Stimulated activated CD4-positive, alpha-beta T cell treated with anti-CD3 and anti-CD28 coated beads, Interleukin-1b, Interleukin-23, amount 100 ng/mL, for 1 hour (primary cell): ENCODE results near the gene RNU6-7.

Experiments used
- DNase-seq, 2 donors: peaks; one replicate each; pipeline ENCODE4 v3.0.0-alpha.2; 2020; ENCODE audit warnings: low read depth in 2 of 2

Gene RNU6-7

DNA sequence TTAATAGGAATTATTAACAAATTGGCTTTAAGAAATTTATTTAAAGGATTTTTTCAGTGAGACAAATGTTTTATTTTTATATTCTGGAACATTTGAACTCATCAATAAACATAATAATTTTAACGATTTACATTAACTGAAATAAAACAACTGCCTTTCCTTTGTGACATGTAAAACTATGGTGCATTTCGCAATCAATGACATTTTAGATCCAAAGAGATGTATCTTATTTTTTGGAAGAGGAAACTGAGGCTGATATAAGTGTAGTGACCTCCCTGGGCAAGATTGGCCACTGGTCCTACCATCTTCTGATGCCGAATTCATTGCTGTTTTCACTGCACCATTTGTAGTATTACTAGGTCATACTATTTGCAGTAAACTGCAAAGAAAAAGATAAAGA is 3.7 kb downstream of the RNU6-7 start:
- no peak for DNase-seq

DNA sequence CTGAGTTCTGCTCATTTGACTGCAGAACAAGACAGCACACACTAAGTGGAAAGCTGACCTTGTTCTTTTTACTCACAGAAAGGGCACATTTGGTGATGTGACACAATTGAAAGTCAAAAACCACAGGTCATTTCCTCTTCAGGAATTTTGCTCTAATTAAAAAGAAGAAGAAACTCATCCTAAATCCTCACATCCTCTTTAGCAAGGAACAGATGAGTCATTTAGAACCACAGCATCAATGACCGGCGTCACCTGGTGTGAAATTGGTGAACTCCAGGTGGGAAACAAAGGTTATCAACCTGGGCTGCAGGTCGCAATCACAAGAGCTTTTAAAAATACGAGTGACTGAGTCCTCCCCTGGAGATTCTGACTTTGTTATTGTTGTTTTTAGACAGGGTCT is 4.1 kb downstream of the RNU6-7 start:
- DNase-seq, result no peak

DNA sequence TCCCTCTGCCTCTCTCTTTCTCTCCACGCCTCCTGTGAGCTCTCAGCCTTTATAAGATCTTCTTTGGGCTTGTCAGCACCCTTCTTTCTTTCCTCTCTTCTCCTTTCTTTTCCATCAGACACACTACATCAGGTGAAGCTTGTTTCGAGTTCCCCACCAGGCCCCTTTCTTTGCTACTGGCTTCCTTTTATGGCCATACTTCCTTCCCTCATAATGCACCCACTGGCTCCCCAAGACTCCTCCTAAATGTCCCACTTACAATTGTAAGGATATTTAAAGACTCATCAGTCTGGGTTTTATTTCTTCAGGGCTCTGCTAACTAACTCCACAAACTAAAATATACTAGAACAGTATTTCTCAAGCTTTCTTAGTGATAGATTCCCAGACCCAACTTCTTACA is 4.7 kb downstream of the RNU6-7 start:
- no peak for DNase-seq

DNA sequence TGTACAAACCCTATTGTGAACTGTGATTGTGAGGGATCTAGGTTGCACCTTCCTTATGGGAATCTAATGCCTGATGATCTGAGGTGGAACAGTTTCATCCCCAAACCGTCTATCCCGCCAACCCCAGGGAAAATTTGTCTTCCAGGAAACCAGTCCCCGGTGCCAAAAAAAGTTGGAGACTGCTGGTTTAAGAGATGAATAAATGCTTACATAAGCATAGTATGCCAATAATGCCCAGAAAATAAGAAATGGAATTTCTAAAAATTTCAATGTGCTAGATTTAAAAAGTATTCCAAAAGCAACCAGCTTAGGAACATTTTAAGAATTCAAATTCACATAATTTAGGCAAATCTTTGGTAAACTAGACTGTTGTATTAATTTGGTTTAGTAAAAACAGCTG is 6.6 kb downstream of the RNU6-7 start:
- no peak for DNase-seq

DNA sequence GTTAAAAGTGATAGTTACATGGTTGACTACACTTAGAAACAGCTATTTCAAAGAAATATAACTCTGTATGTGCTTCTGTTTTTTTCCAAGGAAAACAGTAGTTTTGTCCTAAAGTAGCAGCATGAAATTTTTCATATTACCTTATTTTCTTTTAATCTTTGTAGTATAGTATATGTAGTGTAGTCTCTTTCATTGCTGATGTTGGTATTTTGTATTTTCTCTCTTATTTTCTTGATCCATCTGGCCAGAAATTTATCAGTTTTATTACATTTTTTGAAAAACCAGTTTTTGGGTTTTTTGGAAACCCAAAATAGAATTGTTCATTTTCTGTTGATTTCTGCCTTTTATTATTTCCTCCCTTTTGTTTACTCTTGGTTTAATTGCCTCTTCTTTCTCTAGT is 7.6 kb downstream of the RNU6-7 start:
- DNase-seq, result no peak

DNA sequence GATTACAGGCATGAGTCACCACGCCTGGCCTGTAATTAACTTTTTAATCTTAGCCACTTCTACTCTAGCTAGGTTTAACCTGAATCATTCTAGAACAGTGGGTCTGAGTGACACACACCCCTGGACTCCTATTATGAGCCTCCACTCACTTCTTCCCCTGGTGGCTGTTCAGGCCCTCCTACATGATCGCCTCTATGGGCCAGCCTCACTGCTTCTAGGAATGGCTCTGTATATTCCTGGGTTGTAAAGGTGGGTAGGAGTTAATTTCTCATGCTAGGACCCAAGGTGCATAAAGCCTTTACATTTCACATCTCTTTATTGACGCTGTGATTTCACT is 9.2 kb downstream of the RNU6-7 start:
- DNase-seq, result no peak

DNA sequence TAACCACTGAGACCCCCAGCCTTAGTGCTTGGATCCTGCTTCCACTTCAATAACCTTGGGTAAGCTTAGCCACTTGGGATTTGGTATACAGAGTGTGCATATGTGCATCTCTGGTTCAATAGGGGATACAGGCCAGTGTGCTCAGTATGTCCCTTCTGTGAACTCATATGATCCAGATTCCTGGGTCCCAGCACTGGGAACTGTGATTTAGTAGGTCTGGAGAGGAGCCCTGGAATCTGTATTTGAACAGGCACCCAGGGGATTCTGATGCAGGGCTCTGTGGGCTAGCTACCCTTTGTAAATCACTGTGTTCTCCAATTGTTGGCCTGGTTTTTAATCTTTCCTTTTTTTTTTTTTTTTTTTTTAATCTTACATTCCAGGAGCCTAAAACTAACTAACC is 11.0 kb downstream of the RNU6-7 start:
- no peak for DNase-seq

DNA sequence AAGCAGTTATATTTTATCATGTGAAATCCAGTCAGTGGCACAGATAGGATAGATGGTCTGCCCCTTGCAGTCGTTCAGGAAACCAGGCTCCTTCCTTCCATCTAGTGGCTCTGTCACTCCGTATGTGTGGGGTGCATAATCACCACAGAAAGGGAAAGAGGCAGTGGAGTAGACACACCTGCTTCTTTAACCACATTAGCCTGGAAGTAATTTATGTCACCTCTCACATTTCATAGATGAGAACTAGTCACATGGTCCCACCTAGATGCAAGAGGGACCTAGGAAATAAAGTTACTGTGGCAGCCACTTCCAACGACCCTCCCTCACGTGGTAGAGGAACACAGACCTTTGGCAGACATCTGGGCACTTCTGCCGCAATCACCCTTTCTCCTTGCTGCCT is 15.5 kb downstream of the RNU6-7 start:
- no peak for DNase-seq

DNA sequence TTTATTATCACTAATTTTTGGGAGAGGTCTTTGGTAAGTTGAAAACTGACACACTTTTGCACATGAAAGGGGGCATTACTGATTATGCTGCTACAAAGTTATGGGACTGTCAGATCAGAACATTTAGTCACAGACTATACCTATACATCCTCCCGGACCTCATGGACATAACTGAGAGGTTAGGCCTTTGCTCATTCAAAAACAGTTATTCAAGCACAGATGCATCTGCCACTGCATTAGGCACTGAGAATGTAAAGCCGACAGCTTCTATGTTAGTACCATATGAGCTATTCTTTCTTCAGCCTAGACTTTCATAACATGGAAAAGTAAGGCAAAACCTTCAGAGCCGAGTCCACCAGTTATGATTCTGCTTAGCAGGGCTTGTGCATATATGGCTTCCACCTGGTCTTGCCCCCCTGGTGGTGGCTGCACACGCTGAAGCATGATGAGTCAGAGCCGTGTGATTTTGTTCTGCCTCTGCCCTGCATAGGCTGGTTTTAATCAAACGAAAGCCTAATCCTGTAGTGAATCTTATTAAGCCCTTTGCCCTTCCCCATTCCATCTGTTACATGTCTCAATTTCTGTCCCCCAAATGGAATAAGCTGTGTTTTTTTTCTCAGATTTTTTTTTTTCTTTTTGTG is 23.0 kb downstream of the RNU6-7 start:
- DNase-seq, result no peak

DNA sequence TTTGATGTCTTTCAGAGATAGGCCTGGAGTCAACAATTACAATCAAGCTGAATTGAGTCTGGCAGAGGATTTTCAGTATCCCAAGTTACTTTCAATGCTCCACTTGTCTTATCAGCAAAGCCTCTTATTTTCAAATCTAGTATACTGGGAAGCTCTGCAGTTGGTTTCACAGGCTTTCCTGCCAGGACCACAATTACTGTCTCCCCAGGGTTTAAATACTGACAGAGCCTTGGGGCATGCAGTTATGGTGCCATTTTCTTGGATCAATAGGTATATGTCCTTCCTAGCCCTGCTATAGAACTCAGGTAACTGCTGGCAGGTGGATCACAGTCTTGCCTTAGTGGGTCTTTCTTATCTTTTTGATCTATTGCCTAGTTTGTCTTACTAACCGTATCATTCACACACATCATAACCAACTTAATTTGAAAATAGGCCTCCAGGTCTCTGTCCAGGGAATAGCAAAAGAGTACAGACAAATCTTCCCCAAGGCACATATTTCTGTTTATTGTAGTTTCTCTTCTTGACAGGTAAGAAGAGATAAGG is 23.6 kb downstream of the RNU6-7 start:
- no peak for DNase-seq

DNA sequence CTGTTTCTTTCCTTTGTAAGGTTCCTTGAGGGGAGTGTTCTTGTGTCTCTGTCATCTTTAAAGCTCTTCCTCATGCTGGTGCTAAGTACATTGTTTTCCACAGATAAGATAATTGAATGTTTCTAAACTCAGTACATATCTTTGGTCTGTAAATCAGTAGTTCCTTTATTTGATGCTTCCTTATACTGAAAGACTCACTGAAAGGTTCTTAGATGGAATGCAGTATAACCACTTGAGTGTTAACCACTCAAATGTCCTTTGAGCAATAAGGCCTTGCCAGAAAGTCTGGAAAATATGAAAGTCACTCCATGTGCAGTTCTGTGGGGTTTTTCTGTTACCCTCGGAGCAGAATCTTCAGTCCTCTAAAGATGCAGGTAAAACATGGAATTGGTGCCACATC is 24.2 kb downstream of the RNU6-7 start:
- DNase-seq, result no peak

DNA sequence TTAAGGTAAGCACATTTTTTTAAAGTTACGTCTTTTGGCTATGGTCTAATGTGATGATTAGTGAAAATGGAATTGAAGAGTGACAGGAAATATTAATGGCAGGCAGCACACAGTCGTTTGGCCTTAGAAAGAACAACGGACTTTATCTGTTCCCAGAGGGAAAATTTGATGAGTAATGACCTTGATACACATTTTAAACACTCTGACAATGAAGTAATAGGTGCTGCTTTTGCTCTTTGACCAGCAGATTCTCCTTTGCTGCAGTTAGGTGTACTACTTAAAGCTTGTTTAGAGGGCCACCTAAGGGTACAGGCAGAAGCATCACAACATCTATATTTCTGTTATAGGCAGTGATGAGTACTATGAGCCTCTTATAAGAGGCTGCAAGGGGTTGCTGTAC is 28.3 kb downstream of the RNU6-7 start:
- no peak for DNase-seq

DNA sequence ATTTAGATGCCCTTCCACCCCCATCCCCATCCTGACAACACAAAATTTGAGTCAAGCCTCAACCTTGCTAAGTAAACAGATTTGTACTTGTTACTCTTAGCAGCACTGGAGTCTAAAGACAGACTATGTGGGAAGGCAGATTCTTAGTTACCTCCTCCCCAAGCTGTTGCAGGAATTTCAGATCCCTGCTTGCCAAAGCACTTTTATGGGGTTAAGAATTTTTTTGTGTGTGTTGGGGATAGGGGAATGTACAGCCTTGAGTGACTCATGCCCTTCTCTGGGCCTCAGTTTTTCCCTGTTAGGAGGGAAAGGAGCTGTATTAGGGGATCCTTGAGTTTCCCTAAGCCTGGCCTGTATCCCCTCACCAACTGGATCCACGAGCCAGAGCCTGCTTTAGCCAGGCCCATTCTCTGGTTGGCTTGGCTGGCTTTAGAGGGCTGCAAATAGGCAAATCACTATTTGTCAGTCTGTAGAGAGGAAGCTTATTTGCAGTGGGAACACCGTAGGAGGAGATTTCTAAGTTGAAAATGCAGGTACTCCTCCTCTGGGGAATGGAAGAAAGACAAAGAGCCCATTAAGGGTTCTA is 28.9 kb downstream of the RNU6-7 start:
- no peak for DNase-seq

DNA sequence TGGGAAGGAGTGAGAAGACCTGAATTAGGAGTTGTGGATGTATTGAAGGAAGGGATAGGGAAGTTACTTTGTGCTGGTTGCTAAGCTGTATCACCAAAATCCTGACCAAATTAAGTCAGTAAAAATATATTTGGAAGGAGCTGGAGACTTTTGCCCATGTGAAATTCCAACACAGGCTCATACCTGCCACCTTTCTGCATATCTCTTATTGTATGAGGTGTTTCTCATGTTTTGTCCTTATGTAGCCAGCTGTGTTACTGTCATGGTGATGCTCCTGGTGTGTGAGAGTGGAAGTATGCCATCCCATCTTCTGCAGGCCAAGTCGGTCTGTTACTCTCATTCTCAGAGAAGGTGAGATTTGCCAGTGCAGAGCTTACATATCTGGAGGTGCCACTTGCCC is 30.6 kb downstream of the RNU6-7 start:
- DNase-seq, result no peak

DNA sequence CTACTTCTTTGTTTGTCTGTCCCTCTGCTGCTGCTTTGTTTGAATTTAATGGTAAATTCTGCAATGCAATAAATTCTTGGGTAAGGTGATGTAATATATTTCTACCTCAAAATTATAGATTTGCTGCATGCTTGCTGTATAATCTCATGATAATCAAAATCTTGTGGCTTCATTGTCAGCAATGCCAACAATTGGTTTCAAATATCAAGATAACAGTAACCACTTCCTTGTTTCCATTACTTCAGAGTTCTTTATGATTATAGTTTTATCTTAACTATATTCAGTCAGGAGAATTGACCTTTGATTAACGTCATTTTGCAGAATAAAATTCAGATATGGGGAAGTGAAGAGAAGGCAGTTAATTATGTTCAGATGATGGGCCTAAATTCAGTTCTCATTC is 31.4 kb downstream of the RNU6-7 start:
- no peak for DNase-seq

DNA sequence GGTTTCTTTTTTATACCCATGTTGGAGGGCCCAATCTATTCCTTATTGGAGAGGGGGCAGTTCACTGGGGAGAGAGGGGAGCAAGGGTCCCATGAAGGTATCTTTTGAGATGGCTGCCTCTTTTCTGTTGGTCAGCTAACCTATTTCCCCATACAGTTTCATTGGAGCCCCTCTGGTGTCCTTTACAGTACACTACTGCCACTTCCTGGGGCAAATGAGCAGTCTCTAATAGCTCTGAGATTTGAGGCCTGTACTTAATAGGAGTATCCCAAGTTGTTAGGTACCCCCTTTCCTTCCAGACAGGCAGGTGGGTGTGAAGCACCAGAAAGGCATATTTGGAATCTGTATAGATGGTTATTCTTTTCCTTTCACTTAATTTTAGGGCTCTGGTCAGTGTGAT is 42.6 kb downstream of the RNU6-7 start:
- no peak for DNase-seq

DNA sequence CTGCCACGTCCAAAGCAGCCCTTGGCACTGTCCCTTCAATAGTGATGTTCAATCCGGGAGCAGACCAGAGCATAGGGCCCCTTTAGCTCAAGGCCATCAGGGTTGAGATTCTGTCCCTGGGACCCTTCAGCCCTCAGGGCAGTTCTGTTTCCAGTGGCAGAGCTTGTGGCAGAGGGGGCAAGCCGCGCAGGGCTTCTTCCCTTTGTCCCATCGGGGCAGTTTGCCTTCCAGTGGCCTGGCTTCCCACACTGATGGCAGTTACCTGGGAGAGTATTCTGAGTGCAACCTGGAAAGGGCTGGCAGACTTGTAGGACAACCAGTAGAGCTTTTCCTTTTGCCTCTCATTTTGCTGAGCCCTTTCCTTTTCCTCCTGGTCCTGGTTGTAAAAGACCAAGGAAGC is 44.9 kb downstream of the RNU6-7 start:
- no peak for DNase-seq

DNA sequence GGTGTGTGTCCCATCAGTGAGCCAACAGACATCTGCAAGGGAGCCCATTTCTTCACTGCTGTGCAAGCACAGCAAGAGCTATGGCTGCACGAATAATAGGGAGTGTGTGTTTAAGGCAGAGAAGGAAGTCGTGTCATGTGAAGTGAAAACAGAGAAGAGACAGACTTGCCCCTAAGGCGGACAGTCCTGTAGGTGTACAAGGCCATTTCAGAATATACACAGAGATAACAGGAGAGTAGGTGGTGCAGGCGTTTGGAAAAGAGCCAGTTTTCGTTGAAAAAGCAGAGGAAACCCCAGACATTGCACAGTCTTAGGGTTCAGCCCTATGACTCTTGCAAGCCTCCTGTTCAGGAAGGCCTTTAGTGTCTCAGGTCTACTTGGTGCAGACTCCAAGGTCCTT is 47.5 kb downstream of the RNU6-7 start:
- no peak for DNase-seq

DNA sequence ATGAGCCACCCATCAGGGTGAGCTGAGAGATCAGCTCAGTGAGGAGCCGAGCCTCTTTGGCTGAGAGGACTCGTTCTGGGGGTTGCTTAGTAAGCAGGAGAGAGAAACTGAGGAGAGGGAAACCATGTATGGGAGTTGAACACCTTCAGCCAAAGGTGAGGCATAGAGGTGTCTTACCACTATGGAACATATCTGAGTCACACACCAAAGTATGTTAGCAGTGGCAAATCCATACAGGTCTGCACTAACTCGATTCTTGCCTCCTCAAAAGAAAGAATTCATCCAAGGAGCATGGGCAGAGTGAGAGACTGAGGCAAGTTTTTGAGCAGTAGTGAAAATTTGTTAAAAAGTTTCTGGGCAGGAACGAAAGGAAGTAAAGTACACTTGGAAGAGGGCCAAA is 47.9 kb downstream of the RNU6-7 start:
- DNase-seq, result no peak

DNA sequence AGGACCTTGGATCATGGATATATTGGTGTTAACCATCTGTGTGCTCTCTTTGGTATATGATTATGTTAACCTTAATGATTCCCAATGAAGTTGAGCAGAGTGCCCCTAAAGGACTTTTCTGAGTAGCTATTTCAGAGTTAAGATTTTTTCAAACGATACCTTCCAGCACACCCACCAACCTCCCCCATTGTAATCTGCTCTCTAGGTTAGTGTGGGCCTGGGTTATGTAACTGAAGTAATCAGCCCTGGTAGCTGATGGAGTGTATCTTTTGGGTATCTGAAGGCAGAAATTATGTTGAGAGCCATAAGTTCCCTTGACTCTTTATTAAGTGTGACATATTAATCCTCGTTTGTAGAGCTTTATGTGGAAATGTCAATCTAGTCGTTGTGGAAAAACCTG is 48.8 kb downstream of the RNU6-7 start:
- DNase-seq, result no peak

DNA sequence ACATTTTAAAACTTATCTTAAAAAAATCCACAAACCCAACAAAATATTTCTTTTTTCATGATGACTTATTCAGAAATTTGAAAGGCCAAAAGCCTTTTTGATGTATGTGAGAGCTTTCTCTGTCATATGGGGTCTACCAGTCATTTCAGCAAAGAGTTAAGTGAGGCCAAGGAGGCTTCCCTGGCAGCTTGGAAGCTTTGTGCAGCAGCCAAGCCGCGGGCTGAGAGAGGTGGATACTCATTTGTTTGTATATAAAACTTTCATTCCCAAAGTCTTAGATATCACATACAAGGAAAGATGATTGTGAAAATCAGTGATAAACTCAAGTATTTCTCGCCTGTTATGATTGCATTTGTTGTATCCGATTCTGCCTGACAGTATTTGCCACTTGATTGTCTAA is 49.7 kb downstream of the RNU6-7 start:
- DNase-seq, result no peak
